Measurements from ENCODE around the gene PARVB. TPM values are rescaled to one million over a fixed set of nuclear protein-coding genes. Genes with fewer than 3 reads are reported as not detected.

PARVB gene
- total and polyA plus RNA-seq, 2 donors (not counting 3 experiments of a cell fraction or from before 2014, with no cell fraction given), result 155 to 162 TPM

- H3K36me3 ChIP-seq (ENCODE audit: control insufficient read depth in 2 of 2, extremely low read depth in 1 of 2, insufficient read depth in 2 of 2, low read length in 2 of 2), result peaks cover 2 to 17% of the 10 kb centered on the region in 2 experiments
- no peak overlapping the region for H3K9ac ChIP-seq (replicated peaks; ENCODE audit: extremely low read depth, insufficient read depth, low read length)
- no peak overlapping the region for H3K4me2 ChIP-seq (ENCODE audit: insufficient read depth, low read length)
- DNase-seq (ENCODE audit: low read depth, low spot score) (no peak), FAIRE-seq (no peak)
- intact Hi-C loops (cut with micrococcal nuclease) (no loop called here), dilution Hi-C loops (cut with MboI; ENCODE audit: extremely low pct_ligation_motif_present, low sequenced_read_pairs) (no loop called here)
- ChIA-PET POLR2A (no interaction called here), CTCF (interaction anchor here (1.1 to 9.5 kb wide), 3 partner anchors 97 to 535 kb away, joined by 3 to 640 read pairs (median 3); no protein-coding TSS in a partner anchor)
- no peaks in the 10 kb centered on the region for H4K20me1 ChIP-seq (replicated peaks; ENCODE audit: control insufficient read depth, extremely low read depth, insufficient read depth, low read length)
- peaks cover 47% of the 10 kb centered on the region for H3K79me2 ChIP-seq (ENCODE audit: control insufficient read depth, insufficient read depth, low read length)
- no peaks in the 10 kb centered on the region for H3K9me1 ChIP-seq (replicated peaks; ENCODE audit: control insufficient read depth, extremely low read depth, insufficient read depth, low read length)
- H3K4me1 ChIP-seq (ENCODE audit: control insufficient read depth, extremely low read depth, insufficient read depth, low read length), result peaks cover 3% of the 10 kb centered on the region
- no peaks in the 10 kb centered on the region for H3K9me3 ChIP-seq (replicated peaks; ENCODE audit: control insufficient read depth, insufficient read depth, low read length)
- no peak overlapping the region for H3K4me3 ChIP-seq (replicated peaks in 1 of 3; ENCODE audit: insufficient read depth in 1 of 3, low read depth in 1 of 3, low read length in 3 of 3)
- no TSS peak for BruUV-seq (replicated peaks)
- TF ChIP-seq GATA2 (IDR thresholded peaks at IDR 0.05; ENCODE audit: insufficient read depth, insufficient read length, low read depth, low read length) (no peak), MAX (IDR thresholded peaks at IDR 0.05; ENCODE audit: insufficient read depth, insufficient read length) (no peak), JUN (IDR thresholded peaks at IDR 0.05; ENCODE audit: borderline replicate concordance, insufficient read depth, insufficient read length, low read depth) (no peak), EZH2 (IDR thresholded peaks at IDR 0.05; ENCODE audit: borderline replicate concordance, low read depth, low read length, severe bottlenecking) (no peak), POLR2A (IDR thresholded peaks at IDR 0.05; ENCODE audit: low read depth, low read length) (no peak), MYC (IDR thresholded peaks at IDR 0.05; ENCODE audit: low read depth, low read length) (no peak), POLR2AphosphoS5 (IDR thresholded peaks at IDR 0.05; ENCODE audit: insufficient read depth, low read depth, low read length) (no peak), CTCF (IDR thresholded peaks at IDR 0.05; ENCODE audit: extremely low read depth in 1 of 2, insufficient read depth in 1 of 2, low read depth in 1 of 2, low read length in 2 of 2) (no peak), FOS (IDR thresholded peaks at IDR 0.05; ENCODE audit: borderline replicate concordance, insufficient read depth, low read length) (no peak)
- no peak overlapping the region for H3K27ac ChIP-seq (ENCODE audit: insufficient read depth, low read depth, low read length)
- no peaks in the 10 kb centered on the region for H3K27me3 ChIP-seq (ENCODE audit: control insufficient read depth in 2 of 2, insufficient read depth in 2 of 2, low read length in 2 of 2)
- H2AFZ ChIP-seq (ENCODE audit: low read depth, low read length), result no peak overlapping the region
Observed at GRCh38 chr22:44089717-44090570, 65.8 kb downstream of the PARVB start.

Data from endothelial cell of umbilical vein (primary cell).